ENCODE data around the gene KCNB1.
A peak's percentile ranks its signal among the peaks of the same experiment; 100 is the strongest.

The KCNB1 gene

GRCh38 chr20:49482621-49483017, at the start of gene KCNB1:
KCNB1 (minus strand) TSS chr20:49482668; CDS start chr20:49482480, 188 bp downstream.
- no peak for DNase-seq

- DNase-seq = no peak
Measured at GRCh38 chr20:49529470-49529869, 47.0 kb upstream of the KCNB1 start.

GRCh38 chr20:49526568-49526967, 44.1 kb upstream of the KCNB1 start:
- no peak for DNase-seq

- no peak for DNase-seq
Measured at GRCh38 chr20:49526056-49526455, 43.6 kb upstream of the KCNB1 start.

GRCh38 chr20:49523767-49524360, 41.4 kb upstream of the KCNB1 start:
- no peak for DNase-seq

GRCh38 chr20:49521356-49521755, 38.9 kb upstream of the KCNB1 start:
- DNase-seq = no peak

GRCh38 chr20:49519777-49520359, 37.4 kb upstream of the KCNB1 start:
- no peak for DNase-seq

GRCh38 chr20:49519212-49519712, 36.8 kb upstream of the KCNB1 start:
- no peak for DNase-seq

GRCh38 chr20:49518576-49518975, 36.1 kb upstream of the KCNB1 start:
- DNase-seq = no peak

GRCh38 chr20:49517805-49518100, 35.3 kb upstream of the KCNB1 start:
- DNase-seq = no peak

GRCh38 chr20:49516916-49517804, 34.7 kb upstream of the KCNB1 start:
- DNase-seq = no peak

- DNase-seq = peak; percentile 1
Measured at GRCh38 chr20:49515586-49515985, 33.1 kb upstream of the KCNB1 start.

- DNase-seq = no peak
Measured at GRCh38 chr20:49513517-49513916, 31.0 kb upstream of the KCNB1 start.

- DNase-seq = no peak
Measured at GRCh38 chr20:49513009-49513408, 30.5 kb upstream of the KCNB1 start.

- DNase-seq = no peak
Measured at GRCh38 chr20:49511788-49512525, 29.5 kb upstream of the KCNB1 start.

GRCh38 chr20:49510562-49511122, 28.2 kb upstream of the KCNB1 start:
- DNase-seq = no peak

GRCh38 chr20:49508435-49509199, 26.1 kb upstream of the KCNB1 start:
- peak; percentile 8 for DNase-seq

- no peak for DNase-seq
Measured at GRCh38 chr20:49507741-49508434, 25.4 kb upstream of the KCNB1 start.

- DNase-seq = no peak
Measured at GRCh38 chr20:49505518-49505917, 23.1 kb upstream of the KCNB1 start.

GRCh38 chr20:49503176-49503575, 20.7 kb upstream of the KCNB1 start:
- no peak for DNase-seq

GRCh38 chr20:49501917-49502316, 19.4 kb upstream of the KCNB1 start:
- no peak for DNase-seq

GRCh38 chr20:49497398-49497669, 14.9 kb upstream of the KCNB1 start:
- DNase-seq = no peak
